Limb (tissue), 2 donors: ENCODE measurements around the gene IL21.
"Not testable (repeated sequence)": the region's sequence is repeated elsewhere in the genome, so short reads cannot be mapped to it uniquely, and the experiment has no call there.

ENCODE experiments used
- DNase-seq, 2 donors: peaks; one replicate each; pipeline ENCODE4 v3.0.0-alpha.2; 2016; ENCODE audit errors: extremely low spot score in 2 of 2

The IL21 gene

GRCh38 chr4:122621016-122621507 lies at the start of gene IL21:
Gene IL21, minus strand, starts transcription at chr4:122621066. Its CDS starts 55 bp downstream, at chr4:122621011.
- no peak for DNase-seq

GRCh38 chr4:122669911-122670738 lies 49.3 kb upstream of the IL21 start:
- DNase-seq = no peak

GRCh38 chr4:122668241-122668640 lies 47.4 kb upstream of the IL21 start:
- no peak for DNase-seq

- DNase-seq = no peak
These were observed 45.8 kb upstream of the IL21 start for GRCh38 chr4:122666527-122667245.

GRCh38 chr4:122665161-122665929 lies 44.5 kb upstream of the IL21 start:
- DNase-seq = no peak

GRCh38 chr4:122663814-122664610 lies 43.1 kb upstream of the IL21 start:
- DNase-seq = no peak

- DNase-seq = no peak
These were observed 42.4 kb upstream of the IL21 start for GRCh38 chr4:122663291-122663690.

GRCh38 chr4:122662701-122663100 lies 41.8 kb upstream of the IL21 start:
- DNase-seq = no peak

- DNase-seq = no peak
These were observed 40.6 kb upstream of the IL21 start for GRCh38 chr4:122661176-122662160.

GRCh38 chr4:122658818-122659295 lies 38.0 kb upstream of the IL21 start:
- DNase-seq = no peak

- DNase-seq = no peak
These were observed 37.5 kb upstream of the IL21 start for GRCh38 chr4:122658377-122658776.

- DNase-seq = no peak
These were observed 36.7 kb upstream of the IL21 start for GRCh38 chr4:122657553-122657952.

- not testable (repeated sequence) for DNase-seq
These were observed 35.7 kb upstream of the IL21 start for GRCh38 chr4:122656583-122656982.

GRCh38 chr4:122652379-122652778 lies 31.5 kb upstream of the IL21 start:
- DNase-seq = no peak

- no peak for DNase-seq
These were observed 29.3 kb upstream of the IL21 start for GRCh38 chr4:122650148-122650547.

- DNase-seq = no peak
These were observed 26.8 kb upstream of the IL21 start for GRCh38 chr4:122647656-122648055.

- no peak for DNase-seq
These were observed 22.4 kb upstream of the IL21 start for GRCh38 chr4:122643257-122643656.

- DNase-seq = no peak
These were observed 18.3 kb upstream of the IL21 start for GRCh38 chr4:122639181-122639580.

GRCh38 chr4:122636697-122637096 lies 15.8 kb upstream of the IL21 start:
- no peak for DNase-seq

GRCh38 chr4:122635205-122635604 lies 14.3 kb upstream of the IL21 start:
- DNase-seq = no peak
